DOHH2 (cell line): ENCODE data around the gene ANO10.
"Not testable (repeated sequence)": the region's sequence is repeated elsewhere in the genome, so short reads cannot be mapped to it uniquely, and the experiment has no call there.

Experiments
- H3F3A ChIP-seq: fragments of 200-600 bp; sonication (generic), shearing (Covaris generic); 2 replicates; pipeline ENCODE4 v1.6.0; 2016; ENCODE audit warnings: antibody characterized with exemption, mild to moderate bottlenecking; ENCODE audit not compliant: control insufficient read depth, insufficient read depth
- H3K27ac ChIP-seq: fragments of 200-600 bp; sonication (generic); 2 replicates; pipeline ENCODE4 v1.5.1; 2014; ENCODE audit warnings: low read depth, mild to moderate bottlenecking, low read length, moderate library complexity
- H3K27me3 ChIP-seq: fragments of 200-600 bp; sonication (generic); 2 replicates; pipeline ENCODE4 v1.6.1; 2014; ENCODE audit warnings: mild to moderate bottlenecking, low read length, mixed read lengths; ENCODE audit not compliant: control insufficient read depth
- H3K36me3 ChIP-seq: fragments of 200-600 bp; sonication (generic); 2 replicates; pipeline ENCODE4 v1.6.1; 2014; ENCODE audit warnings: mild to moderate bottlenecking, low read length, moderate library complexity, mixed read lengths; ENCODE audit not compliant: control insufficient read depth
- H3K4me1 ChIP-seq: fragments of 200-600 bp; sonication (generic); 2 replicates; pipeline ENCODE4 v1.6.1; 2014; ENCODE audit warnings: mild to moderate bottlenecking, low read length, mixed read lengths; ENCODE audit not compliant: control insufficient read depth
- H3K4me2 ChIP-seq: fragments of 200-600 bp; sonication (generic); 2 replicates; pipeline ENCODE4 v1.6.0; 2014; ENCODE audit warnings: mild to moderate bottlenecking, low read length, moderate library complexity
- H3K4me3 ChIP-seq: fragments of 200-600 bp; sonication (generic); 2 replicates; pipeline ENCODE4 v1.5.1; 2014; ENCODE audit warnings: mild to moderate bottlenecking, low read length, mixed read lengths
- H3K79me2 ChIP-seq: fragments of 200-600 bp; sonication (generic); 2 replicates; pipeline ENCODE4 v1.6.1; 2014; ENCODE audit warnings: mild to moderate bottlenecking, low read length, mixed read lengths; ENCODE audit not compliant: control insufficient read depth
- H3K9me2 ChIP-seq: fragments of 200-600 bp; sonication (generic); replicated peaks from 2 replicates; pipeline ENCODE4 v1.6.1; 2014; ENCODE audit warnings: mild to moderate bottlenecking, low read length, mixed read lengths; ENCODE audit not compliant: control insufficient read depth
- H3K9me3 ChIP-seq: fragments of 200-600 bp; sonication (generic); 2 replicates; pipeline ENCODE4 v1.6.1; 2014; ENCODE audit warnings: antibody characterized with exemption, low read length, mixed read lengths; ENCODE audit not compliant: control insufficient read depth, insufficient read depth
- H4K20me1 ChIP-seq: fragments of 200-600 bp; sonication (generic); 2 replicates; pipeline ENCODE4 v1.6.0; 2014; ENCODE audit warnings: low read depth, mild to moderate bottlenecking, antibody characterized with exemption, low read length, moderate library complexity; ENCODE audit not compliant: control insufficient read depth, insufficient read depth
- EZH2phosphoT487 ChIP-seq: fragments of 200-600 bp; sonication (generic); IDR thresholded peaks from 2 replicates; pipeline ENCODE4 v1.6.1; 2017; ENCODE audit warnings: borderline replicate concordance, mild to moderate bottlenecking, antibody characterized with exemption, low read length, moderate library complexity, mixed read lengths
- TF ChIP-seq, protein P1 (sequence below): fragments of 200-600 bp; sonication (generic); IDR thresholded peaks from one replicate; pipeline ENCODE4 v1.5.1; 2014; ENCODE audit warnings: antibody characterized with exemption, mild to moderate bottlenecking, low read depth, low read length; ENCODE audit not compliant: poor library complexity, severe bottlenecking

ANO10 gene

DNA sequence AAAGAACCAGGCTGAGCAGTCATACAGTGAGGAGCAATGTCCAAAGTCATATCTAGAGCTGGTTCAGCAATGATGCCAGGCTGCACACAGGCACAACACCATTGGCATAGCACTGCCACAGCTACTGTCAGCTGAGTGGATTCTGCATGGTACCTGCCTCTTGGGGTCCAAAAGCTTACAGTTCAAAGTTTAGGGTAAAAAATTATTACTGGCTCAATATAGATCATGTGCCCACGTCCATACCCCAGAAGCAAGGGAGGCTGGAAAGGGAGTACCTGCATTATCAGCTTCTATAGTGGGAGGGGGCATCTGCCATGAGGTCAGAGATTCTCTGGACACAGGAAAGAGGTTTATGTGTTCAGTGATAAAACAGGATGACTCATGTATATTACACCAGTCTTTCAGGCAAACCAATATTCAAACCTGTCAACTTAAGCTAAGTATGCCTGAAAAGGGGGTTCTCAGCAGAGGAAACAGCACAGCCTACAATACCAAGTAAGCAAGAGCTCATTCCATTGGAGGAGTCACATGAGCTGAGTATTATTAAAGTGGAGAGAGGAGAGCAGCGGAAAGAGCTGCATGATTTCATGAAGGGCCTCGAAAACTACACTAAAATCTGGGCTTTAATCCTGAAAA lies 99.0 kb downstream of the ANO10 start:
- TF ChIP-seq, protein P1, sequence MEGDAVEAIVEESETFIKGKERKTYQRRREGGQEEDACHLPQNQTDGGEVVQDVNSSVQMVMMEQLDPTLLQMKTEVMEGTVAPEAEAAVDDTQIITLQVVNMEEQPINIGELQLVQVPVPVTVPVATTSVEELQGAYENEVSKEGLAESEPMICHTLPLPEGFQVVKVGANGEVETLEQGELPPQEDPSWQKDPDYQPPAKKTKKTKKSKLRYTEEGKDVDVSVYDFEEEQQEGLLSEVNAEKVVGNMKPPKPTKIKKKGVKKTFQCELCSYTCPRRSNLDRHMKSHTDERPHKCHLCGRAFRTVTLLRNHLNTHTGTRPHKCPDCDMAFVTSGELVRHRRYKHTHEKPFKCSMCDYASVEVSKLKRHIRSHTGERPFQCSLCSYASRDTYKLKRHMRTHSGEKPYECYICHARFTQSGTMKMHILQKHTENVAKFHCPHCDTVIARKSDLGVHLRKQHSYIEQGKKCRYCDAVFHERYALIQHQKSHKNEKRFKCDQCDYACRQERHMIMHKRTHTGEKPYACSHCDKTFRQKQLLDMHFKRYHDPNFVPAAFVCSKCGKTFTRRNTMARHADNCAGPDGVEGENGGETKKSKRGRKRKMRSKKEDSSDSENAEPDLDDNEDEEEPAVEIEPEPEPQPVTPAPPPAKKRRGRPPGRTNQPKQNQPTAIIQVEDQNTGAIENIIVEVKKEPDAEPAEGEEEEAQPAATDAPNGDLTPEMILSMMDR: no peak
- TF ChIP-seq EZH2phosphoT487: no peak
- H3K27ac ChIP-seq: no peak overlapping the region
- H3F3A ChIP-seq: no peaks in the 10 kb centered on the region
- peaks cover 4% of the 10 kb centered on the region; the same call in 1 of the 2 replicates for H3K27me3 ChIP-seq
- H4K20me1 ChIP-seq: no peaks in the 10 kb centered on the region
- H3K4me1 ChIP-seq: no peaks in the 10 kb centered on the region
- H3K36me3 ChIP-seq: no peaks in the 10 kb centered on the region
- H3K9me3 ChIP-seq: peaks cover 3% of the 10 kb centered on the region; the same call in 1 of the 2 replicates
- H3K4me2 ChIP-seq: no peak overlapping the region
- H3K4me3 ChIP-seq: no peak overlapping the region
- no peaks in the 10 kb centered on the region for H3K9me2 ChIP-seq
- H3K79me2 ChIP-seq: no peaks in the 10 kb centered on the region

- H3K27ac ChIP-seq: no peak overlapping the region
- H4K20me1 ChIP-seq: no peaks in the 10 kb centered on the region
- H3K4me1 ChIP-seq: no peaks in the 10 kb centered on the region
- H3K4me3 ChIP-seq: no peak overlapping the region
- no peak overlapping the region for H3K4me2 ChIP-seq
- peaks cover 4% of the 10 kb centered on the region; the same call in 1 of the 2 replicates for H3K27me3 ChIP-seq
- no peaks in the 10 kb centered on the region for H3K9me2 ChIP-seq
- no peak for TF ChIP-seq EZH2phosphoT487
- TF ChIP-seq, protein P1: no peak
- peaks cover 5% of the 10 kb centered on the region; the same call in 1 of the 2 replicates for H3K9me3 ChIP-seq
- no peaks in the 10 kb centered on the region for H3K79me2 ChIP-seq
- no peaks in the 10 kb centered on the region for H3K36me3 ChIP-seq
- H3F3A ChIP-seq: no peaks in the 10 kb centered on the region
Observed at GRCh38 chr3:43521941-43522340, 99.9 kb downstream of the ANO10 start.

DNA sequence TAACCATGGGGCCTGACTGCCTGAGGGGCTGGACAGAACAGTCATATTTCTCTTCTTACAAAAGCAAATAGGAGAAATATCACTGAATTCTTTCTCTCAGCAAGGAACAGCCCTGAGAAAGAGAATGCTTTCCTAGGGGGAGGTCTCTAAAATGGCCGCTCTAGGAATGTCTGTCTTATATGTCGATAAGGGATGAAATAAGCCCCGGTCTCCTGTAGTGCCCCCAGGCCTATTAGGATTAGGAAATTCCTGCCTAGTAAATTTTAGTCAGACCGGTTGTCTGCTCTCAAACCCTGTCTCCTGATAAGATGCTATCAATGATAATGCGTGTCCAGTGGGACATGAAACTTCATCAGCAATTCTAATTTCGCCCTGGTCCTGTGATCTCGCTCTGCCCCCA lies 103.3 kb downstream of the ANO10 start:
- not testable (repeated sequence) for H4K20me1 ChIP-seq, H3K4me1 ChIP-seq, H3K36me3 ChIP-seq, H3K9me2 ChIP-seq, H3K27ac ChIP-seq, H3K4me3 ChIP-seq, H3K79me2 ChIP-seq, H3F3A ChIP-seq, H3K4me2 ChIP-seq, H3K9me3 ChIP-seq, H3K27me3 ChIP-seq

GRCh38 chr3:43515970-43516635 lies 105.7 kb downstream of the ANO10 start:
- no peak for TF ChIP-seq EZH2phosphoT487
- Histone ChIP-seq H3K27ac (no peak overlapping the region), H3K4me1 (no peaks in the 10 kb centered on the region), H3K36me3 (no peaks in the 10 kb centered on the region), H3K27me3 (no peaks in the 10 kb centered on the region), H3K79me2 (no peaks in the 10 kb centered on the region), H3F3A (no peaks in the 10 kb centered on the region), H3K4me2 (no peak overlapping the region), H4K20me1 (no peaks in the 10 kb centered on the region), H3K9me3 (peaks cover 5% of the 10 kb centered on the region; the same call in 1 of the 2 replicates), H3K4me3 (no peak overlapping the region), H3K9me2 (no peaks in the 10 kb centered on the region)
